GM23338 (cell line): ENCODE data around the gene TEX10. TPM values are rescaled to one million over a fixed set of nuclear protein-coding genes. Genes with fewer than 3 reads are reported as not detected.

Experiments
- ATAC-seq: fragments of 200-7000 bp; cut with Tn5 transposase; 3 replicates; pipeline ENCODE4 v1.9.1; 2020
- DNase-seq: peaks from one replicate; pipeline ENCODE4 v3.0.0-alpha.2; 2015; ENCODE audit warnings: low spot score
- H2AFZ ChIP-seq: fragments of 200-600 bp; sonication (generic); 2 replicates; pipeline ENCODE4 v1.8.0; 2016; ENCODE audit warnings: antibody characterized with exemption, mild to moderate bottlenecking, moderate library complexity
- H3F3A ChIP-seq: fragments of 200-600 bp; sonication (generic); replicated peaks from 2 replicates; pipeline ENCODE4 v1.8.0; 2017; ENCODE audit warnings: antibody characterized with exemption, mixed run types, low read depth
- H3K27ac ChIP-seq: fragments of 200-600 bp; sonication (generic); 2 replicates; pipeline ENCODE4 v1.6.1; 2016; ENCODE audit warnings: low read depth
- H3K27me3 ChIP-seq: fragments of 200-600 bp; sonication (generic); 2 replicates; pipeline ENCODE4 v1.8.0; 2016; ENCODE audit warnings: mild to moderate bottlenecking, mixed run types, moderate library complexity; ENCODE audit not compliant: insufficient read depth
- H3K36me3 ChIP-seq: fragments of 200-600 bp; sonication (generic); 2 replicates; pipeline ENCODE4 v1.8.0; 2016; ENCODE audit warnings: mild to moderate bottlenecking; ENCODE audit not compliant: insufficient read depth
- H3K4me1 ChIP-seq: fragments of 200-600 bp; sonication (generic); 2 replicates; pipeline ENCODE4 v1.8.0; 2016; ENCODE audit warnings: mild to moderate bottlenecking, moderate library complexity; ENCODE audit not compliant: insufficient read depth
- H3K4me2 ChIP-seq: fragments of 200-600 bp; sonication (generic); 2 replicates; pipeline ENCODE4 v1.7.1; 2017; ENCODE audit warnings: mixed run types
- H3K4me3 ChIP-seq: fragments of 200-600 bp; sonication (generic); 2 replicates; pipeline ENCODE4 v1.6.1; 2016; ENCODE audit warnings: mixed run types
- H3K79me2 ChIP-seq: fragments of 200-600 bp; sonication (generic); replicated peaks from 2 replicates; pipeline ENCODE4 v1.8.0; 2017; ENCODE audit warnings: mild to moderate bottlenecking; ENCODE audit not compliant: insufficient read depth
- H3K9me2 ChIP-seq: fragments of 200-600 bp; sonication (generic); 2 replicates; pipeline ENCODE4 v1.8.0; 2017; ENCODE audit not compliant: insufficient read depth
- H4K20me1 ChIP-seq: fragments of 200-600 bp; sonication (generic); replicated peaks from 2 replicates; pipeline ENCODE4 v1.8.0; 2017; ENCODE audit warnings: mild to moderate bottlenecking; ENCODE audit not compliant: insufficient read depth
- H3K27ac Mint-ChIP-seq: 2 replicates; pipeline ENCODE4 v1.8.0; 2020; ENCODE audit warnings: inconsistent platforms, mild to moderate bottlenecking, moderate library complexity, mixed read lengths
- H3K27me3 Mint-ChIP-seq: 3 replicates; pipeline ENCODE4 v1.8.0; 2022; ENCODE audit warnings: low read depth, mild to moderate bottlenecking, moderate library complexity, mixed read lengths, inconsistent platforms; ENCODE audit not compliant: insufficient read depth, poor library complexity
- H3K36me3 Mint-ChIP-seq: 3 replicates; pipeline ENCODE4 v1.8.0; 2021; ENCODE audit warnings: low read depth, mild to moderate bottlenecking, inconsistent platforms, moderate library complexity, mixed read lengths
- H3K4me1 Mint-ChIP-seq: 3 replicates; pipeline ENCODE4 v1.8.0; 2020; ENCODE audit warnings: mild to moderate bottlenecking, inconsistent platforms, mixed read lengths
- H3K4me3 Mint-ChIP-seq: 3 replicates; pipeline ENCODE4 v1.8.0; 2021; ENCODE audit warnings: moderate library complexity, mild to moderate bottlenecking, inconsistent platforms, mixed read lengths
- H3K9me3 Mint-ChIP-seq: 3 replicates; pipeline ENCODE4 v1.8.0; 2020; ENCODE audit warnings: moderate library complexity, mild to moderate bottlenecking, inconsistent platforms, mixed read lengths
- CREB1 ChIP-seq: fragments of 250-450 bp; sonication (Bioruptor Pico); IDR thresholded peaks from 2 replicates; pipeline ENCODE4 v1.5.0; 2020; ENCODE audit warnings: low read depth, mild to moderate bottlenecking, moderate library complexity
- EZH2 ChIP-seq: fragments of 200-600 bp; sonication (generic); IDR thresholded peaks from one replicate; pipeline ENCODE4 v1.8.0; 2017; ENCODE audit warnings: antibody characterized with exemption, mild to moderate bottlenecking, low read depth; ENCODE audit not compliant: unreplicated experiment
- EZH2phosphoT487 ChIP-seq: fragments of 200-600 bp; sonication (generic); IDR thresholded peaks from one replicate; pipeline ENCODE4 v1.8.1; 2018; ENCODE audit warnings: antibody characterized with exemption; ENCODE audit not compliant: unreplicated experiment
- JUNB ChIP-seq: IDR thresholded peaks from one replicate; pipeline ENCODE4 v1.6.1; 2016; ENCODE audit warnings: antibody characterized with exemption; ENCODE audit not compliant: unreplicated experiment
- NANOG ChIP-seq: IDR thresholded peaks from 2 replicates; pipeline ENCODE4 v1.6.1; 2016; ENCODE audit warnings: antibody characterized with exemption, borderline replicate concordance
- POLR2AphosphoS5 ChIP-seq: IDR thresholded peaks from 2 replicates; pipeline ENCODE4 v1.6.1; 2016; ENCODE audit warnings: antibody characterized with exemption, low read depth
- REST ChIP-seq: IDR thresholded peaks from one replicate; pipeline ENCODE4 v1.6.1; 2018; ENCODE audit warnings: antibody characterized with exemption; ENCODE audit not compliant: unreplicated experiment
- STAT1 ChIP-seq: IDR thresholded peaks from one replicate; pipeline ENCODE4 v1.6.1; 2016; ENCODE audit warnings: antibody characterized with exemption; ENCODE audit not compliant: unreplicated experiment
- ZNF114 ChIP-seq: fragments of 250-450 bp; sonication (Bioruptor Pico); IDR thresholded peaks from 2 replicates; pipeline ENCODE4 v1.5.0; 2020; ENCODE audit warnings: mild to moderate bottlenecking, moderate library complexity
- ZNF331 ChIP-seq: fragments of 250-450 bp; sonication (Bioruptor Pico); IDR thresholded peaks from 2 replicates; pipeline ENCODE4 v1.5.0; 2020; ENCODE audit warnings: low read depth, mild to moderate bottlenecking, moderate library complexity
- ZNF462 ChIP-seq: fragments of 250-450 bp; sonication (Bioruptor Pico); IDR thresholded peaks from 2 replicates; pipeline ENCODE4 v1.5.0; 2020; ENCODE audit warnings: mild to moderate bottlenecking, moderate library complexity
- polyA plus RNA-seq: library from polyadenylated mRNA; unstranded; fragments of >200 nt; fragmentation: Nextera tagmentation; extraction: Ambion mirVana; gene quantifications from 2 replicates; pipeline ENCODE4 v1.2.1, GENCODE V29; 2016
- total RNA-seq: library from RNA; depleted of rRNA; stranded (reverse); fragments of >200 nt; shearing (Covaris generic); gene quantifications from 2 replicates; pipeline ENCODE4 v1.2.3, GENCODE V29; 2014
- TF ChIP-seq, protein P1 (sequence below), 2 experiments: fragments of 200-600 bp in 1 of 2; sonication (generic) in 1 of 2; conservative IDR thresholded peaks; 2 replicates each; pipeline versions ENCODE4 v1.5.1 to v1.6.1; 2016 to 2017; ENCODE audit warnings: antibody characterized with exemption in 2 of 2, low read depth in 2 of 2, mild to moderate bottlenecking in 2 of 2, moderate library complexity in 1 of 2
- TF ChIP-seq, protein P2 (sequence below): IDR thresholded peaks from 2 replicates; pipeline ENCODE4 v1.6.1; 2016; ENCODE audit warnings: antibody characterized with exemption

The TEX10 gene
- total and polyA plus RNA-seq, 2 experiments from 2014 or later, result 35.0 to 102 TPM

GRCh38 chr9:100277166-100277979 is 75.4 kb downstream of the TEX10 start:
- Histone ChIP-seq H3K79me2 (no peaks in the 10 kb centered on the region), H3F3A (no peaks in the 10 kb centered on the region), H3K27me3 (no peaks in the 10 kb centered on the region), H3K27ac (no peak overlapping the region), H3K36me3 (no peaks in the 10 kb centered on the region), H4K20me1 (no peaks in the 10 kb centered on the region), H3K4me2 (no peak overlapping the region), H3K4me1 (no peaks in the 10 kb centered on the region), H3K4me3 (no peak overlapping the region), H3K9me2 (no peaks in the 10 kb centered on the region), H2AFZ (no peak overlapping the region)
- H3K4me1 Mint-ChIP-seq, result no peaks in the 10 kb centered on the region
- DNase-seq, result no peak
- H3K9me3 Mint-ChIP-seq, result no peaks in the 10 kb centered on the region
- no peak overlapping the region for H3K4me3 Mint-ChIP-seq
- H3K27ac Mint-ChIP-seq, result no peak overlapping the region
- peaks cover 2% of the 10 kb centered on the region for H3K27me3 Mint-ChIP-seq
- H3K36me3 Mint-ChIP-seq, result no peaks in the 10 kb centered on the region
- TF ChIP-seq REST, result no peak
- no peak for TF ChIP-seq ZNF462 (CRISPR knock-in tag)
- TF ChIP-seq CREB1, result no peak
- TF ChIP-seq, protein P1, sequence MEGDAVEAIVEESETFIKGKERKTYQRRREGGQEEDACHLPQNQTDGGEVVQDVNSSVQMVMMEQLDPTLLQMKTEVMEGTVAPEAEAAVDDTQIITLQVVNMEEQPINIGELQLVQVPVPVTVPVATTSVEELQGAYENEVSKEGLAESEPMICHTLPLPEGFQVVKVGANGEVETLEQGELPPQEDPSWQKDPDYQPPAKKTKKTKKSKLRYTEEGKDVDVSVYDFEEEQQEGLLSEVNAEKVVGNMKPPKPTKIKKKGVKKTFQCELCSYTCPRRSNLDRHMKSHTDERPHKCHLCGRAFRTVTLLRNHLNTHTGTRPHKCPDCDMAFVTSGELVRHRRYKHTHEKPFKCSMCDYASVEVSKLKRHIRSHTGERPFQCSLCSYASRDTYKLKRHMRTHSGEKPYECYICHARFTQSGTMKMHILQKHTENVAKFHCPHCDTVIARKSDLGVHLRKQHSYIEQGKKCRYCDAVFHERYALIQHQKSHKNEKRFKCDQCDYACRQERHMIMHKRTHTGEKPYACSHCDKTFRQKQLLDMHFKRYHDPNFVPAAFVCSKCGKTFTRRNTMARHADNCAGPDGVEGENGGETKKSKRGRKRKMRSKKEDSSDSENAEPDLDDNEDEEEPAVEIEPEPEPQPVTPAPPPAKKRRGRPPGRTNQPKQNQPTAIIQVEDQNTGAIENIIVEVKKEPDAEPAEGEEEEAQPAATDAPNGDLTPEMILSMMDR (conservative IDR thresholded peaks at IDR 0.05; ENCODE audit: low read depth in 2 of 2), result no peak
- no peak for TF ChIP-seq ZNF331
- no peak for TF ChIP-seq JUNB
- TF ChIP-seq POLR2AphosphoS5, result no peak
- no peak for TF ChIP-seq EZH2
- TF ChIP-seq NANOG, result no peak
- no peak for TF ChIP-seq STAT1
- TF ChIP-seq, protein P2, sequence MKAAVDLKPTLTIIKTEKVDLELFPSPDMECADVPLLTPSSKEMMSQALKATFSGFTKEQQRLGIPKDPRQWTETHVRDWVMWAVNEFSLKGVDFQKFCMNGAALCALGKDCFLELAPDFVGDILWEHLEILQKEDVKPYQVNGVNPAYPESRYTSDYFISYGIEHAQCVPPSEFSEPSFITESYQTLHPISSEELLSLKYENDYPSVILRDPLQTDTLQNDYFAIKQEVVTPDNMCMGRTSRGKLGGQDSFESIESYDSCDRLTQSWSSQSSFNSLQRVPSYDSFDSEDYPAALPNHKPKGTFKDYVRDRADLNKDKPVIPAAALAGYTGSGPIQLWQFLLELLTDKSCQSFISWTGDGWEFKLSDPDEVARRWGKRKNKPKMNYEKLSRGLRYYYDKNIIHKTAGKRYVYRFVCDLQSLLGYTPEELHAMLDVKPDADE, result no peak
- TF ChIP-seq EZH2phosphoT487, result no peak
- no peak for TF ChIP-seq ZNF114 (CRISPR knock-in tag)
- no peak for ATAC-seq
